ENCODE results near the gene GRAMD1C.

Gene GRAMD1C

DNA sequence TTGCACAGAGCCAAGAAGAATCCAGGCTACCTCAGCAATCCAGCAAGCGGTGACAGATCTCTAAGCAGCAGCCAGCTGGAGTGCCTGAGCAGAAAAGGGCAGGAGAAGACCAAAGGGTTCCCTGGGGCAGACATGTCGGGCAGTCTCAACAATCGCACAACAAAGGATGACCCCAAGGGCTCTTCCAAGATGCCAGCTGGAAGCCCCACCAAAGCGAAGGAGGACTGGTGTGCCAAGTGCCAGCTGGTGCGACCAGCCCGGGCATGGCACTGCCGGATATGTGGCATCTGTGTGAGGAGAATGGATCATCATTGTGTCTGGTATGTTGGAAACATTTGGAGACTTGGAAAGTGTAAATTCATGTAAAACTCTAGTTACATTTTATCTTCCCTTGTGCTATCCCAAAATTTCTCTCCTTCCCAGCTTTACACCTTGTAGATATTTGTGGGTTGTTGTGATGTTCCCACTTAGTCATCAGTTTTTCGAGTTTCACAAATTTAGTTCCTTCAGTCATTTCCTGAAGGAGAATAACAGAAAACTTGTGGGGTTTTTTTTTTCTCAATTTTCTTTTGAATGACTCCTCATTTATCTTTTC is 115.6 kb downstream of the GRAMD1C start:
- DNase-seq: no peak

GRCh38 chr3:113963879-113964278 is 125.3 kb downstream of the GRAMD1C start:
- no peak for DNase-seq

GRCh38 chr3:113966172-113966571 is 127.6 kb downstream of the GRAMD1C start:
- DNase-seq: no peak

DNA sequence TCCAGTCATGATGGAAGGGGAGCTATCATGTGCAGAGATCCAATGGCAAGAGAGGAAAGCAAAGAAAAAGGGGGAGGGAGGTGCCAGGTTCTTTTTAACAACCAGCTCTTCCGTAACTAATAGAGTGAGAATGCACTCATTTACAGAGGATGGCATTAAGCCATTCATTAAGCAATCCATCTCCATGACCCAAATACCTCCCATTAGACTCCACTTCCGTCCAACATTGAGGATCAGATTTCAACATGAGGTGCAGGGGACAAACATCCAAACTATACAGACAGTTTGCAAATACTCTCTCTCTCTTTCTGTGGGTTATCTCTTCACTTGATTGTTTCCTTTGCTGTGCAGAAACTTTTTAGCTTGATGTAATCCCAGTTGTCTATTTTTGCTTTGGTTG is 130.4 kb downstream of the GRAMD1C start:
- DNase-seq: no peak

DNA sequence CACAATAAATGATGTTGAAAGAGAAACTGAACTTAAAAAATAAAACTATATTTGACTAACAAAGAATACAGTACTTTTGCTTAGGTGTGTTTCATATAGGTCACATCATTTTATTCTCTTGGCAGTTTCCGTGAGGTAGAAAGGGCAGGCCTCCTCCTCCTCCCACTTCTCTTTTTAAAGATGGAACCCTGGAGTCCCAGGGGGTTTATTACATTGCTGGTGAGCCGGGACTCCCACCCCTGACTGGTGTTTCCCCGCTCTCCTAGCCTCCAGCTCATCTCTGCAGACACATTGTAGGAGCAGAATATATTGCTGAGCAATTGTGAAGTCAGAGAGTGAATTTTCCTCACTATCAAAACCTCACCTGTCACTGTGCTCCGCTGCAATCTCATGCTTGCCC is 139.2 kb downstream of the GRAMD1C start:
- DNase-seq: no peak

DNA sequence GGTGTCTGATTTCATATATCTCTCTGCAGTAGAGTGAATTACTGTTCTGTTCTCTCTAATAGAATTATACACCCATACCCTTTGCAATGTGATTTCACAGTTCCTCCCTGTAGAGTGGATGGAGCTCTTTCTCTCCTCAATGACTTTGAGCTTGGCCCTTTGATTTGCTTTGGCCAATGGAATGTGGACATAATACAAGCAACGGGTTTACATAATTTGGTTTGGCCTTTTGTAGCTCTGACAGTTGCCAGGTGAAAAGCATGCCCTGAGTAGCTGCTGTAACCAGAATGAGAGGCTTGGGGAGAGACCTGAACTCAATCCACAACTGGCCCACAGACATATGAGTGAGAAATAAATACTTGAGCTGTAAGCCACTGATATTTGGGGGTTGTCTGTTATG is 141.3 kb downstream of the GRAMD1C start:
- no peak for DNase-seq

DNA sequence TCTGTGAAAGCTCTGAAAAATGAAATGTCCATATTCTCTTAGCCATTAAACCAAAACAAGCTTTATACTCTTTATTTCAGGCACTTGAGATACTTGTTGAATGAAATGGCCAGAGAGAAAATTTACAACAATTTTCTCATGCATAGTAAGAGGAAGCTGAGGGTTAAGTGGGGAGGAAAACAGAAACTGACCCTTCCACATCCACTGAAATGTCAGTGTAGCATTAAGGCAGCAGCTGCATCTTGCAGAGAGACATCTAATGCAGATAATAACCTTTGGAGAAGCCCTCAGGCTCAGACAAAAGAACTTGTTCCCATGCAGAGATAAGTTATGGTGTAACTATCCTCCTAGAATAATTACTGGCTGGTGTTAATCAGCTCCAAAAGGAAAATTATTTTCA is 143.2 kb downstream of the GRAMD1C start:
- no peak for DNase-seq

- DNase-seq: no peak
These were observed 145.0 kb downstream of the GRAMD1C start for GRCh38 chr3:113983544-113983943.

- DNase-seq: no peak
These were observed 147.0 kb downstream of the GRAMD1C start for GRCh38 chr3:113985541-113985940.
